A673 (cell line): ENCODE measurements around the gene SNTG2. TPM values are rescaled to one million over a fixed set of nuclear protein-coding genes. Genes with fewer than 3 reads are reported as not detected.
A peak's percentile ranks its signal among the peaks of the same experiment; 100 is the strongest.

Experiments
- BruUV-seq: library from RNA; stranded (reverse); fragments of 400-500 nt; replicated peaks from 2 replicates; lab custom pipeline; 2021; lab: Mats Ljungman, UMichigan
- CTCF ChIA-PET: fragments of 300-600 bp; sonication (Branson Sonifier 250); formaldehyde crosslinking; loops from one replicate; lab custom pipeline; 2022; ENCODE audit warnings: antibody characterized with exemption; lab: Charles Lee
- POLR2A ChIA-PET: fragments of 300-600 bp; sonication (Branson Sonifier 250); formaldehyde crosslinking; loops from one replicate; lab custom pipeline; 2022; ENCODE audit warnings: antibody characterized with exemption; ENCODE audit not compliant: low non-redundant PET; lab: Charles Lee
- DNase-seq: peaks from one replicate; pipeline ENCODE4 v3.0.0-alpha.2; 2015; ENCODE audit warnings: low spot score
- H3K27ac ChIP-seq: fragments of 200-600 bp; sonication (generic); 2 replicates; pipeline ENCODE4 v1.5.1; 2016; ENCODE audit warnings: mixed run types, low read depth, mild to moderate bottlenecking, mixed read lengths, antibody characterized with exemption, low read length; ENCODE audit not compliant: poor library complexity, severe bottlenecking
- H3K27me3 ChIP-seq: fragments of 200-600 bp; sonication (generic); replicated peaks from 2 replicates; pipeline ENCODE4 v1.6.1; 2017; ENCODE audit warnings: mixed run types, low read depth, mild to moderate bottlenecking, mixed read lengths, antibody characterized with exemption, low read length; ENCODE audit not compliant: insufficient read depth, poor library complexity
- H3K36me3 ChIP-seq: fragments of 200-600 bp; sonication (generic); 2 replicates; pipeline ENCODE4 v1.6.1; 2016; ENCODE audit warnings: mixed run types, mild to moderate bottlenecking, mixed read lengths, antibody characterized with exemption, low read length; ENCODE audit not compliant: insufficient read depth, poor library complexity, severe bottlenecking
- H3K4me1 ChIP-seq: fragments of 200-600 bp; sonication (generic); 2 replicates; pipeline ENCODE4 v1.6.1; 2017; ENCODE audit warnings: mixed run types, mild to moderate bottlenecking, mixed read lengths, antibody characterized with exemption, low read length; ENCODE audit not compliant: insufficient read depth, poor library complexity, severe bottlenecking
- H3K4me3 ChIP-seq: fragments of 200-600 bp; sonication (generic); 2 replicates; pipeline ENCODE4 v1.5.1; 2016; ENCODE audit warnings: low read depth, mixed run types, mild to moderate bottlenecking, mixed read lengths, low read length; ENCODE audit not compliant: poor library complexity, severe bottlenecking
- H3K9me3 ChIP-seq: fragments of 200-600 bp; sonication (generic); 2 replicates; pipeline ENCODE4 v1.6.1; 2016; ENCODE audit warnings: mixed run types, low read depth, mild to moderate bottlenecking, mixed read lengths, antibody characterized with exemption, low read length; ENCODE audit not compliant: poor library complexity, severe bottlenecking
- CTCF ChIP-seq: fragments of 300-800, 200-600 bp; sonication (generic); conservative IDR thresholded peaks from 2 replicates; pipeline ENCODE4 v1.5.1; 2017; ENCODE audit warnings: low read depth, mild to moderate bottlenecking, antibody characterized with exemption, low read length, moderate library complexity, mixed read lengths
- EZH2 ChIP-seq: fragments of 200-600 bp; sonication (generic); IDR thresholded peaks from 2 replicates; pipeline ENCODE4 v1.6.1; 2017; ENCODE audit warnings: borderline replicate concordance, low read depth, mild to moderate bottlenecking, mixed read lengths, antibody characterized with exemption, low read length; ENCODE audit not compliant: poor library complexity, severe bottlenecking
- intact Hi-C: fragments of 100-400 bp; cut with micrococcal nuclease; formaldehyde crosslinking; loops from one replicate; pipeline ENCODE4 v1.10.0; 2022; ENCODE audit not compliant: unreplicated experiment
- total RNA-seq: library from RNA; stranded (reverse); gene quantifications from 2 replicates; pipeline ENCODE4 v1.2.3, GENCODE V29; 2021

SNTG2 gene
- total RNA-seq, 1 experiment from 2014 or later: 3.7 TPM

GRCh38 chr2:1246239-1246638 is 295.6 kb downstream of the SNTG2 start:
- intact Hi-C loops: loop anchor here (10.0 kb wide), 1 partner anchor 299 kb away; no protein-coding TSS in a partner anchor
- BruUV-seq: no TSS peak
- CTCF ChIA-PET: interaction anchor here (0.5 kb wide), 1 partner anchor 154 kb away, joined by 3 read pairs; no protein-coding TSS in a partner anchor

GRCh38 chr2:1246991-1247390 is 296.3 kb downstream of the SNTG2 start:
- intact Hi-C loops: loop anchor here (10.0 kb wide), 1 partner anchor 298 kb away; no protein-coding TSS in a partner anchor
- ChIA-PET CTCF (no interaction called here), POLR2A (no interaction called here)

More at GRCh38 chr2:1246239-1246638, 295.6 kb downstream of the SNTG2 start:
- Histone ChIP-seq H3K36me3 (no peaks in the 10 kb centered on the region), H3K9me3 (no peaks in the 10 kb centered on the region), H3K27ac (no peak overlapping the region), H3K27me3 (no peaks in the 10 kb centered on the region), H3K4me3 (no peak overlapping the region), H3K4me1 (no peaks in the 10 kb centered on the region)
- POLR2A ChIA-PET: no interaction called here
- TF ChIP-seq EZH2 (no peak), CTCF (0 out of 2 replicates have a peak, but pooled peaks have one; percentile 11)
- no peak for DNase-seq

GRCh38 chr2:1248187-1248586 is 297.5 kb downstream of the SNTG2 start:
- no peak overlapping the region for H3K27ac ChIP-seq
- no TSS peak for BruUV-seq
- H3K36me3 ChIP-seq: no peaks in the 10 kb centered on the region
- CTCF ChIA-PET: no interaction called here
- no peaks in the 10 kb centered on the region for H3K4me1 ChIP-seq
- H3K4me3 ChIP-seq: no peak overlapping the region
- intact Hi-C loops: loop anchor here (10.0 kb wide), 1 partner anchor 297 kb away; no protein-coding TSS in a partner anchor
- TF ChIP-seq CTCF: no peak
- no peak for TF ChIP-seq EZH2
- no peak for DNase-seq
- H3K9me3 ChIP-seq: no peaks in the 10 kb centered on the region
- POLR2A ChIA-PET: no interaction called here
- H3K27me3 ChIP-seq: no peaks in the 10 kb centered on the region

More at GRCh38 chr2:1246991-1247390, 296.3 kb downstream of the SNTG2 start:
- no peak for TF ChIP-seq EZH2
- no peak for TF ChIP-seq CTCF
- H3K36me3 ChIP-seq: no peaks in the 10 kb centered on the region
- H3K4me3 ChIP-seq: no peak overlapping the region
- no peaks in the 10 kb centered on the region for H3K9me3 ChIP-seq
- H3K27me3 ChIP-seq: no peaks in the 10 kb centered on the region
- H3K27ac ChIP-seq: no peak overlapping the region
- BruUV-seq: no TSS peak
- H3K4me1 ChIP-seq: no peaks in the 10 kb centered on the region
- no peak for DNase-seq
